HS-27A (cell line): ENCODE measurements around the gene XPNPEP1.

Source experiments
- DNase-seq: peaks from one replicate; pipeline ENCODE4 v3.0.0-alpha.2; 2012; ENCODE audit warnings: low read depth, missing footprints

The XPNPEP1 gene

GRCh38 chr10:109893386-109893785 is 29.9 kb downstream of the XPNPEP1 start:
- no peak for DNase-seq

- DNase-seq: no peak
Observed at GRCh38 chr10:109892931-109893330, 30.4 kb downstream of the XPNPEP1 start.

GRCh38 chr10:109892117-109892516 is 31.2 kb downstream of the XPNPEP1 start:
- no peak for DNase-seq

GRCh38 chr10:109891105-109891504 is 32.2 kb downstream of the XPNPEP1 start:
- no peak for DNase-seq

GRCh38 chr10:109889867-109890266 is 33.4 kb downstream of the XPNPEP1 start:
- DNase-seq: no peak

- no peak for DNase-seq
Observed at GRCh38 chr10:109887776-109888175, 35.5 kb downstream of the XPNPEP1 start.

DNA sequence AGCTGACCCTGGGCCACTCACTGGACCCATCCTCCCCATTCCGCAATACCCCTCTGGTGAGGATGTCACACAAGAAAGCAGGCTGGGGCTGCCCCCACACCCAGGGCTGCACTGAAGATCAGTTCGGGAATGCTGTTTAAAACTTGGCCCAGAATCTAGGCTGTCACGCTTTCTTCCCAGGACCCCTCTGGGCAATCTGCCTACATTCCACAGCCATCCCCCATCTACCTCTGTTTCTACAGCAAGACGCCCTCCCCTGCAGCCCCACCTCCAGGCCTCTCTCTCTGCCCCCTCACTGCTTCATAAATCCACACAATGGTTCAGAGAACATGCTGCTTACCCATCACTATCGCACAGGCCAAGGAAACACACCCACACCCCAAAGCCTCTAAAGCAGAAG is 36.1 kb downstream of the XPNPEP1 start:
- DNase-seq: no peak

DNA sequence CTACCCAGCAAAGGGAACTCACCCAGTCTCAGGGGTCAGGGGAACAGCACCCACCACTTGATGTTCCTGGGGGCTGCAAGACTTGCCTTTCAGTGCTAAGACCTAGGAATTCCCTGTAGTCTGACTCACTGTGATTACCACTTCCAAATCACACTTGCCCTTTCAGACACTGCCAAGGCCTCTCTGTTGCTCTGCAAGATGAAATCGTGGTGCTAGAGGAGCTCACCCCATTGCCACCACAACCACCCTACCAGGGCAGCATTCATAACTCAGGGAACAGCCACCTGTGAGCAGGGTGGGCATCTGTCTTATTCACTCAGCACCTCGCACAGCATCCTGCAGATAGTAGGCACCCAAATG is 36.5 kb downstream of the XPNPEP1 start:
- no peak for DNase-seq

GRCh38 chr10:109886037-109886780 is 37.1 kb downstream of the XPNPEP1 start:
- DNase-seq: no peak

DNA sequence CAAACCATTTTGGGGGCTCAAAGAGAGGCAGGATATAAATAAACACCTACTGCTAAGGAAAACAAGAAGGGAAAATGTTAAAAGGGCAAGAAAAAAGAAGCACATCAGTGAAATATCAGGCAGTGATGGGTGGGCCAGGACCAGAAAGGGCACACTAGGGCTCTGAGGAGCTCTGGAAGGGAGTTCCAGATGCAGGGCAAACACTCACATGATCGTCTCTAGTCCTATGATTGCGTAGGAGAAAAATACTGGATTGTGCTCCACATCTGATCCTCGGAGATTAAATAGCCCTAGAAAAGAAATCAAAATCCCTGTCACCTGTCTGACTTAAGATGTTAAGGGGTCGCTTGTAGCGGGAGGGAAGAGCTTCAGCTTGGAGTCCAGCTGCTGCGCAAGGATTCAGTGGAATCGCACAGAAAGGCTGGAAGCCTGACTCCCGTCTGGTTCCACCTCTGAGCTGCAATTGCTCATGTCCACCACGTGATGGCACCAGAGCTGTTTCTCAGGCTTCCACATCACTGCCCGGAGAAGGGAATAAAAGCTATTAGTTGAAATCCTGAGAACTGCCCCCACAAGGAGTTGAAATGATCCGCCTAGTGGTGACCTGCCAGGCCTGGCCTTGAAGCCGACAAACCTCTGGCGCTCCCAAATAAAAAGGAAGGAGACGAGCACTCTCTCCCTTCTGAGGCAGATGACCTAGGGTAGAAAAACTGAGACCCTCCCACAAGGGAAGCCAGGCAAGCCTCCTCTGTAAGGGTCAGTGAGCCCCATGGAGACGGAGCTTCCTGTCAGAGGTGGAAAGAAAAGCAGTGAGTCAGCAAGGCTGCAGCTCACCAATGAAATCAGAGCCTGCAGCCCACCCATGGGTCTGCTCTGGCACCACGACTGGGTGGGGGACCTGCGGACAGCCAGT is 39.2 kb downstream of the XPNPEP1 start:
- DNase-seq: peak; percentile 38

- DNase-seq: no peak
Observed at GRCh38 chr10:109882251-109883057, 40.9 kb downstream of the XPNPEP1 start.

DNA sequence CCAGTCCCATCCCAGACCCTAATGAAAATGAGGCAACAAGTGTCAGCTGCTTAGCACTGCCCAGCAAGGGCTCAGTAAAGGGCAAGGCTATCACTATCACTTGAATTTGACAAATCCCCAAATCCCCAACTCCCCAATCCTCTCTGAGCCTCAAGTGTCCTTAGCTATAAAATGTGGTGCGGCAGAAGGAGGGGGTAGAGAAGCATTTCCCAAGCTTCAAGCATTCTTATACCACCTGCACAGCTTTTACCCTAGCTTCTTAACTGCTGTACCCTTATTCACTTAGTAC is 41.6 kb downstream of the XPNPEP1 start:
- DNase-seq: no peak

GRCh38 chr10:109880886-109881768 is 42.2 kb downstream of the XPNPEP1 start:
- DNase-seq: no peak

DNA sequence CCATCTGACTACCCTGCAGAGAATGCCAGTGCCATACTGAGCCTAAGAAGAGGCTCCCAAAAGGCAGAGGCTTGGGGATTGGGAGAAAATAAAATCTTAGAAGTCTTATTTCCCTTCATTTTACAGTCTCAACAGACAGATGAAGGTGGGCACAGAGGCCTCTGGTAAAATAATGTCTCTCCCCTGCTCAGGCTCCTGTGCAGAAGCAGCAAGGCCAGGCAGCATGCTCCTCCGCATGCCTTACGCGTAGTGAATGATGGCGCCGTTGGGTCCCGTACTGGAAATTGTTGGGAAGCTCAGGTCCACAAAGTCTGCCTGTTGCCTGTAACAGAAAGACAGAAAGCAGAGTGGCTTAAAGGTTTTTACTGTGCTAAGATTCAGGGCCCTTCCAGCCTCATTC is 45.8 kb downstream of the XPNPEP1 start:
- DNase-seq: no peak

GRCh38 chr10:109875828-109876821 is 47.2 kb downstream of the XPNPEP1 start:
- DNase-seq: no peak

DNA sequence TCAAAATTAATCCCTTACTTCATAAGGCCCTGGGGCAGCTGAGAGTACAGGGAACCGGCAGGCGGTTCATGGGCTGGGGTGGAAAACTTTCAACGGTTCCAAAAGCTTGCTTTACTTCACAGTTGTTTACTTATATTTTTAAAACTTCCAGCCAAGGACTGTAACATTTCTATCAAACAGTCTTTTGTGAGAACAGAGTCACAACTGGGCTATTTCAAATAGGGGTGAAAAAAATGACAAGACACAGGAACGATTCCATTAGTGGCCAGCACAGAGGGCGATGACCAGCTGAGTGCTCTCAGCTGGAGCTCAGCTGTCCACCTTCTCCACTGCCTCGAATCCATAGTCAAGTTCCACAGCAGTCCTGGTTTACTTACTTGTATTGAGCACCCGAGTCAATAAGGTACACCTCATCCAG is 48.2 kb downstream of the XPNPEP1 start:
- no peak for DNase-seq

- no peak for DNase-seq
Observed at GRCh38 chr10:109871476-109871875, 51.8 kb downstream of the XPNPEP1 start.

- no peak for DNase-seq
Observed at GRCh38 chr10:109866995-109867635, 56.2 kb downstream of the XPNPEP1 start.

GRCh38 chr10:109866168-109866994 is 56.9 kb downstream of the XPNPEP1 start:
- no peak for DNase-seq
